Tibial nerve (tissue), 4 donors: ENCODE data around the gene AKAP12. TPM values are rescaled to one million over a fixed set of nuclear protein-coding genes. Genes with fewer than 3 reads are reported as not detected.

Experiments used
- DNase-seq, 2 donors: peaks; one replicate each; pipeline ENCODE4 v3.0.0-alpha.2; 2019; ENCODE audit warnings: low spot score in 2 of 2
- H3K27ac ChIP-seq, 4 donors: fragments of 200-600 bp; sonication (generic) in 3 of 4; one replicate each; pipeline ENCODE4 v1.5.1; 2017 to 2019; ENCODE audit warnings: mild to moderate bottlenecking in 1 of 4
- H3K27me3 ChIP-seq, 2 donors: fragments of 200-600 bp; sonication (generic) in 1 of 2; one replicate each; pipeline versions ENCODE4 v1.5.1 to v1.6.0; 2017 to 2019
- H3K36me3 ChIP-seq, 3 donors: fragments of 200-600 bp; sonication (generic); one replicate each; pipeline ENCODE4 v1.5.1; 2018 to 2019
- H3K4me1 ChIP-seq, 4 donors: fragments of 200-600 bp; sonication (generic) in 3 of 4; one replicate each; pipeline ENCODE4 v1.5.1; 2017 to 2019
- H3K4me3 ChIP-seq, 4 donors: fragments of 200-600 bp; sonication (generic) in 3 of 4; one replicate each; pipeline ENCODE4 v1.5.1; 2017 to 2019; ENCODE audit warnings: mild to moderate bottlenecking in 1 of 4, moderate library complexity in 1 of 4
- H3K9me3 ChIP-seq, 4 donors: fragments of 200-600 bp; sonication (generic) in 3 of 4; one replicate each; pipeline ENCODE4 v1.5.1; 2017 to 2019
- CTCF ChIP-seq, 5 experiments: fragments of 200-600 bp in 3 of 5; fragments of 450-650 bp in 2 of 5; sonication (generic) in 3 of 5; IDR thresholded peaks; one replicate each; pipeline ENCODE4 v1.5.1; 2016 to 2019; ENCODE audit warnings: antibody characterized with exemption in 5 of 5, mild to moderate bottlenecking in 3 of 5, moderate library complexity in 2 of 5
- EP300 ChIP-seq, 2 donors: sonication (generic); formaldehyde crosslinking; IDR thresholded peaks; one replicate each; pipeline ENCODE4 v1.6.1; 2017; ENCODE audit warnings: antibody characterized with exemption in 2 of 2, mild to moderate bottlenecking in 1 of 2
- POLR2A ChIP-seq, 2 donors: fragments of 450-650 bp; IDR thresholded peaks; one replicate each; pipeline ENCODE4 v1.6.1; 2017; ENCODE audit warnings: antibody characterized with exemption in 2 of 2, mild to moderate bottlenecking in 2 of 2, moderate library complexity in 2 of 2
- WGBS, 2 donors: methylation state at CpG; one replicate each; pipeline ENCODE4 v1.1.5; 2018; 5-methylcytosine and 5-hydroxymethylcytosine counted together
- total RNA-seq, 4 donors: library from RNA; depleted of rRNA; stranded (reverse); fragments of >200 nt; gene quantifications; one replicate each; pipeline ENCODE4 v1.1.0, GENCODE V29; 2016

Gene AKAP12
- total RNA-seq, 4 donors from 2014 or later, result 214 to 268 (median 232) TPM

GRCh38 chr6:151205721-151206600 lies 33.8 kb upstream of the AKAP12 start:
- Histone ChIP-seq H3K4me1 (no peaks in the 10 kb centered on the region), H3K9me3 (peaks cover 0 to 4% (median 0%) of the 10 kb centered on the region in 4 donors), H3K27ac (no peak overlapping the region), H3K27me3 (no peaks in the 10 kb centered on the region), H3K4me3 (no peak overlapping the region), H3K36me3 (no peaks in the 10 kb centered on the region)
- DNase-seq, result no peak
- TF ChIP-seq CTCF (IDR thresholded peaks at IDR 0.05) (no peak), POLR2A (IDR thresholded peaks at IDR 0.05) (no peak), EP300 (IDR thresholded peaks at IDR 0.05) (no peak)
- 58 to 67% methylated on average over 4 of the region's 4 CpGs for WGBS, 2 donors

- no peaks in the 10 kb centered on the region for H3K4me1 ChIP-seq
- TF ChIP-seq POLR2A (IDR thresholded peaks at IDR 0.05) (no peak), EP300 (IDR thresholded peaks at IDR 0.05) (no peak), CTCF (IDR thresholded peaks at IDR 0.05) (no peak)
These were observed 32.1 kb upstream of the AKAP12 start for GRCh38 chr6:151207674-151208073.

GRCh38 chr6:151209071-151209831 lies 30.5 kb upstream of the AKAP12 start:
- no peaks in the 10 kb centered on the region for H3K36me3 ChIP-seq
- H3K9me3 ChIP-seq, result peaks cover 0 to 15% (median 0%) of the 10 kb centered on the region in 4 donors
- H3K27ac ChIP-seq, result no peak overlapping the region
- TF ChIP-seq POLR2A (IDR thresholded peaks at IDR 0.05) (no peak), CTCF (IDR thresholded peaks at IDR 0.05) (no peak), EP300 (IDR thresholded peaks at IDR 0.05) (no peak)
- DNase-seq, result no peak
- no peaks in the 10 kb centered on the region for H3K27me3 ChIP-seq
- H3K4me3 ChIP-seq, result no peak overlapping the region
- WGBS, 2 donors, result 25 to 38% methylated on average over 11 of the region's 11 CpGs
- no peaks in the 10 kb centered on the region for H3K4me1 ChIP-seq

More at GRCh38 chr6:151207674-151208073, 32.1 kb upstream of the AKAP12 start:
- H3K27ac ChIP-seq, result no peak overlapping the region
- H3K36me3 ChIP-seq, result no peaks in the 10 kb centered on the region
- H3K27me3 ChIP-seq, result no peaks in the 10 kb centered on the region
- peaks cover 0 to 15% (median 0%) of the 10 kb centered on the region in 4 donors for H3K9me3 ChIP-seq
- H3K4me3 ChIP-seq, result no peak overlapping the region
- no peak for DNase-seq
- WGBS, 2 donors, result 90 to 94% methylated on average over 2 of the region's 2 CpGs

- no peak for DNase-seq
- H3K4me1 ChIP-seq, result no peaks in the 10 kb centered on the region
- WGBS, 2 donors, result 91 to 92% methylated on average over 1 of the region's 1 CpG
These were observed 28.7 kb upstream of the AKAP12 start for GRCh38 chr6:151211075-151211474.

More at GRCh38 chr6:151211075-151211474, 28.7 kb upstream of the AKAP12 start:
- TF ChIP-seq POLR2A (IDR thresholded peaks at IDR 0.05) (no peak), CTCF (IDR thresholded peaks at IDR 0.05) (no peak), EP300 (IDR thresholded peaks at IDR 0.05) (no peak)
- H3K27ac ChIP-seq, result no peak overlapping the region
- H3K27me3 ChIP-seq, result no peaks in the 10 kb centered on the region
- H3K36me3 ChIP-seq, result no peaks in the 10 kb centered on the region
- peaks cover 0 to 15% (median 0%) of the 10 kb centered on the region in 4 donors for H3K9me3 ChIP-seq
- no peak overlapping the region for H3K4me3 ChIP-seq
